Measurements from ENCODE around the gene FRS2.
A peak's percentile ranks its signal among the peaks of the same experiment; 100 is the strongest.

Gene FRS2

GRCh38 chr12:69473262-69473661 lies 3.1 kb downstream of the FRS2 start:
- Histone ChIP-seq H2AFZ (no peak overlapping the region), H3K27ac (no peak overlapping the region), H3K79me2 (peaks cover 39% of the 10 kb centered on the region), H3K27me3 (ENCODE audit: control insufficient read depth, insufficient read depth, low read length) (no peaks in the 10 kb centered on the region), H3K9me3 (ENCODE audit: control insufficient read depth, low read length) (no peaks in the 10 kb centered on the region), H3K9ac (no peak overlapping the region), H3K4me2 (ENCODE audit: low read length) (peak overlapping the region; percentile 13), H3K4me3 (ENCODE audit: low read depth, low read length) (no peak overlapping the region), H3K4me1 (peaks cover 9% of the 10 kb centered on the region), H3K36me3 (ENCODE audit: control insufficient read depth, insufficient read depth, low read length) (no peaks in the 10 kb centered on the region)
- TF ChIP-seq, protein P1, sequence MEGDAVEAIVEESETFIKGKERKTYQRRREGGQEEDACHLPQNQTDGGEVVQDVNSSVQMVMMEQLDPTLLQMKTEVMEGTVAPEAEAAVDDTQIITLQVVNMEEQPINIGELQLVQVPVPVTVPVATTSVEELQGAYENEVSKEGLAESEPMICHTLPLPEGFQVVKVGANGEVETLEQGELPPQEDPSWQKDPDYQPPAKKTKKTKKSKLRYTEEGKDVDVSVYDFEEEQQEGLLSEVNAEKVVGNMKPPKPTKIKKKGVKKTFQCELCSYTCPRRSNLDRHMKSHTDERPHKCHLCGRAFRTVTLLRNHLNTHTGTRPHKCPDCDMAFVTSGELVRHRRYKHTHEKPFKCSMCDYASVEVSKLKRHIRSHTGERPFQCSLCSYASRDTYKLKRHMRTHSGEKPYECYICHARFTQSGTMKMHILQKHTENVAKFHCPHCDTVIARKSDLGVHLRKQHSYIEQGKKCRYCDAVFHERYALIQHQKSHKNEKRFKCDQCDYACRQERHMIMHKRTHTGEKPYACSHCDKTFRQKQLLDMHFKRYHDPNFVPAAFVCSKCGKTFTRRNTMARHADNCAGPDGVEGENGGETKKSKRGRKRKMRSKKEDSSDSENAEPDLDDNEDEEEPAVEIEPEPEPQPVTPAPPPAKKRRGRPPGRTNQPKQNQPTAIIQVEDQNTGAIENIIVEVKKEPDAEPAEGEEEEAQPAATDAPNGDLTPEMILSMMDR (IDR thresholded peaks at IDR 0.05): no peak

DNA sequence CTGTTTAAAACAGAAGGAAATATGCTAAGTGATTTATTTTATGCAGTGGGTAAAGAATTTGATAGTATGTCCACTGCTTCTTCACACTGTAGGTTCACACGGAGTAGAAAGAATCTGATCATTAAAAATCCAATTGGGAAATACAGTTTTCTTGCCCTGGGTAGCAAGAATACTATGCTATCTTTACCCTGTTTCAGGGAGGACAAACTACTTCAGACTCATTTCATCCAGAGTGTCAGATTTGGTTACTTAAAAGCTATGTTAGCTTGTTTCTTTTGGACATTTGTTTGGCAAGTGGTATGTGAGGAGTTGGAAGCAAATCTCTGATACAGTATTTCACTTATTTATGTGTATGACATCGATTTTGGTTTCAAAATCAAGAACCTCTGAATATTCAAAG lies 4.3 kb downstream of the FRS2 start:
- H3K79me2 ChIP-seq: peaks cover 43% of the 10 kb centered on the region
- peaks cover 9% of the 10 kb centered on the region for H3K4me1 ChIP-seq
- H3K27ac ChIP-seq: no peak overlapping the region
- no peak overlapping the region for H3K4me2 ChIP-seq (ENCODE audit: low read length)
- H2AFZ ChIP-seq: no peak overlapping the region
- TF ChIP-seq, protein P1 (IDR thresholded peaks at IDR 0.05): no peak
- H3K9me3 ChIP-seq (ENCODE audit: control insufficient read depth, low read length): no peaks in the 10 kb centered on the region
- H3K9ac ChIP-seq: no peak overlapping the region
- no peaks in the 10 kb centered on the region for H3K36me3 ChIP-seq (ENCODE audit: control insufficient read depth, insufficient read depth, low read length)
- H3K27me3 ChIP-seq (ENCODE audit: control insufficient read depth, insufficient read depth, low read length): no peaks in the 10 kb centered on the region
- no peak overlapping the region for H3K4me3 ChIP-seq (ENCODE audit: low read depth, low read length)

DNA sequence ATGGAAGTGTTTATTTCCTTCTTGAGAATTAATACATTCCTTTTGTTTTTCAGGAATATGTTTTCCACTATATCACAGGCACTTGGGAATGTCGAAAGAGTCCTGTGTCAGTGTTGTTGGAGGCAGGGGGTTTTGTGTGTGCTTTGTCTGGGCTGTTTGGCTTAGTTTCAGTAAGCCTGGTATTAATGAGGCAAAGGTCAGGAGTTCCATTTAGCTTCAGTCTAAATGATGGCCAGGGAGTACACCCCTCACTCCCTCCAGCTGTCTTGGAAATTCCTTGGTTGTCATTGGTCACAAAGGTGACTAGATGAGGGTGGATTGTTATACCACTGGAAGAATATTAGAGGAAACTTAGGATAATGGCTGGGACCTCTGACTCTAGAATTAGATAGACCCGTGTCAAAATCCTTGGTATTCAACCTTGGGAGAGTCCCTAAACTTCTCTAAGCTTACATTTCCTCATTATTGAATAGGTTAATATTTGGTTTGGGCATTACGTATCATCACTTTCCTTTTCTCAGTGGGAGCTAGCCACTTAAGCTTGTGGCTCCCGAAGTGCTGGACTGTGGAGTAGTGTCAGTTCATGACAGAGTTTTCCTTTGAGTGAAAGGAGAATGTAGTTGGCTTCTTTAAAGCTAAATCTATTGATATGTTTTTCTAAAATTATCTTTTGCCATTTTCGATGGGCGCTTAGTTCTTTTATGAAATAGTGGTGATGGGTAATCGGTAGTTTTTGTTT lies 5.2 kb downstream of the FRS2 start:
- Histone ChIP-seq H2AFZ (no peak overlapping the region), H3K27me3 (ENCODE audit: control insufficient read depth, insufficient read depth, low read length) (no peaks in the 10 kb centered on the region), H3K9ac (no peak overlapping the region), H3K4me1 (peaks cover 9% of the 10 kb centered on the region), H3K4me2 (ENCODE audit: low read length) (no peak overlapping the region), H3K36me3 (ENCODE audit: control insufficient read depth, insufficient read depth, low read length) (no peaks in the 10 kb centered on the region), H3K79me2 (peaks cover 46% of the 10 kb centered on the region), H3K27ac (no peak overlapping the region), H3K4me3 (ENCODE audit: low read depth, low read length) (peak overlapping the region; percentile 7), H3K9me3 (ENCODE audit: control insufficient read depth, low read length) (no peaks in the 10 kb centered on the region)
- TF ChIP-seq, protein P1 (IDR thresholded peaks at IDR 0.05): no peak

GRCh38 chr12:69476276-69477017 lies 6.3 kb downstream of the FRS2 start:
- Histone ChIP-seq H3K4me3 (ENCODE audit: low read depth, low read length) (no peak overlapping the region), H3K4me1 (peaks cover 5% of the 10 kb centered on the region), H3K36me3 (ENCODE audit: control insufficient read depth, insufficient read depth, low read length) (no peaks in the 10 kb centered on the region), H3K9me3 (ENCODE audit: control insufficient read depth, low read length) (no peaks in the 10 kb centered on the region), H2AFZ (no peak overlapping the region), H3K4me2 (ENCODE audit: low read length) (no peak overlapping the region), H3K27ac (no peak overlapping the region), H3K27me3 (ENCODE audit: control insufficient read depth, insufficient read depth, low read length) (no peaks in the 10 kb centered on the region), H3K9ac (no peak overlapping the region), H3K79me2 (peaks cover 35% of the 10 kb centered on the region)
- TF ChIP-seq, protein P1 (IDR thresholded peaks at IDR 0.05): no peak

Data from parathyroid adenoma (tissue), 2 donors.